SK-N-SH treated with all-trans-retinoic acid at 6 μM for 48 hours (cell line): Measurements from ENCODE around the gene TAMALIN.

ENCODE experiments used
- BACH2 ChIP-seq: fragments of 250-450 bp; sonication (Bioruptor Pico); IDR thresholded peaks from 2 replicates; pipeline ENCODE4 v1.9.0; 2021; ENCODE audit warnings: mild to moderate bottlenecking, borderline replicate concordance
- CSRNP3 ChIP-seq: fragments of 250-450 bp; sonication (Bioruptor Pico); IDR thresholded peaks from 2 replicates; pipeline ENCODE4 v1.5.1; 2021; ENCODE audit warnings: mild to moderate bottlenecking, moderate library complexity
- OSR1 ChIP-seq: fragments of 250-450 bp; sonication (Bioruptor Pico); IDR thresholded peaks from 2 replicates; pipeline ENCODE4 v1.8.0; 2022; ENCODE audit warnings: moderate library complexity, mild to moderate bottlenecking, inconsistent platforms
- PATZ1 ChIP-seq: fragments of 250-450 bp; sonication (Bioruptor Pico); IDR thresholded peaks from 2 replicates; pipeline ENCODE4 v1.8.0; 2020; ENCODE audit warnings: mild to moderate bottlenecking, moderate library complexity, borderline replicate concordance
- SNAI2 ChIP-seq: fragments of 250-450 bp; sonication (Bioruptor Pico); IDR thresholded peaks from 2 replicates; pipeline ENCODE4 v1.5.0; 2020; ENCODE audit warnings: mild to moderate bottlenecking, moderate library complexity
- ZFP30 ChIP-seq: fragments of 450-650 bp; formaldehyde crosslinking; IDR thresholded peaks from 2 replicates; pipeline ENCODE4 v1.5.0; 2022; ENCODE audit warnings: mild to moderate bottlenecking, moderate library complexity

DNA sequence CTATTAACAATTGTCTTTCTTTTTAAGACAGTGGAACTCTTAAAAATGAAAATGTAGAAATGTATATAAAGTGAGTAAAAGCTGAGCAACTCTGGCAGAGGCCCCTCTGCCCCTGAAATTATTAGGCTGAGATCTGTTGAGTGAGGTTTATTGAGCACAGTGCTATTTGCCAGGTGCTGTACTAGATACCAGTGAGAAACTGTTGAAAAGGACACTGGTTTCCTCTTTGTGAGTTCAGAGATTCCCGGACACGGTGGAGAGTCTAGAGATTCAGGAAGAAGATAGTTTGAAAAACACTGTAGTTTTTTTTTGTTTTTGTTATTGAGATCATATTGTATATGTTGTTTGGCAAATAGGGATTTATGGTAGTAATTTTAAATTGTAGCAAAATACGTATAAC is 44.0 kb upstream of the TAMALIN start:
- TF ChIP-seq SNAI2: no peak
- no peak for TF ChIP-seq PATZ1 (CRISPR knock-in tag)
- TF ChIP-seq ZFP30 (CRISPR knock-in tag): no peak
- TF ChIP-seq BACH2 (CRISPR knock-in tag): no peak
- TF ChIP-seq OSR1: no peak
- no peak for TF ChIP-seq CSRNP3 (CRISPR knock-in tag)
